K562 (cell line): ENCODE results near the gene TFRC. TPM values are rescaled to one million over a fixed set of nuclear protein-coding genes. Genes with fewer than 3 reads are reported as not detected.
A peak's percentile ranks its signal among the peaks of the same experiment; 100 is the strongest.

Experiments used
- BRF2 ChIP-seq: IDR thresholded peaks from 3 replicates; pipeline ENCODE4 v1.6.1; 2011; ENCODE audit warnings: borderline replicate concordance, mild to moderate bottlenecking; ENCODE audit not compliant: insufficient read length, insufficient read depth
- CBFB ChIP-seq: sonication (generic); formaldehyde crosslinking; IDR thresholded peaks from 2 replicates; pipeline ENCODE4 v1.4.0; 2020; ENCODE audit warnings: mild to moderate bottlenecking, missing genetic modification reagents
- DACH1 ChIP-seq: fragments of 450-650 bp; IDR thresholded peaks from 2 replicates; pipeline ENCODE4 v1.6.1; 2018; ENCODE audit not compliant: partially characterized antibody
- E2F3 ChIP-seq: fragments of 250-450 bp; sonication (Bioruptor Pico); IDR thresholded peaks from 2 replicates; pipeline ENCODE4 v1.4.0; 2020; ENCODE audit warnings: mild to moderate bottlenecking
- ELF1 ChIP-seq: fragments of 200-800 bp; sonication (Bioruptor generic); IDR thresholded peaks from 2 replicates; pipeline ENCODE4 v1.6.1; 2016; ENCODE audit warnings: missing genetic modification characterization, missing compliant biosample characterization
- HNRNPH1 ChIP-seq: fragments of 200-400 bp; formaldehyde crosslinking; optimal IDR thresholded peaks from 2 replicates; pipeline ENCODE3; 2017; ENCODE audit warnings: low read depth, mild to moderate bottlenecking, low read length, moderate library complexity
- IFI16 ChIP-seq: fragments of 250-450 bp; sonication (Bioruptor Pico); IDR thresholded peaks from 2 replicates; pipeline ENCODE4 v2.1.2; 2022; ENCODE audit warnings: mild to moderate bottlenecking, inconsistent platforms
- IRF2 ChIP-seq: sonication (generic); formaldehyde crosslinking; IDR thresholded peaks from 2 replicates; pipeline ENCODE4 v1.8.1; 2022; ENCODE audit warnings: mild to moderate bottlenecking, missing genetic modification reagents
- MAFF ChIP-seq: IDR thresholded peaks from 2 replicates; pipeline ENCODE4 v1.6.1; 2012; ENCODE audit warnings: low read length, improper control_type of control experiment
- PYGO2 ChIP-seq: fragments of 450-650 bp; IDR thresholded peaks from 2 replicates; pipeline ENCODE4 v1.6.1; 2016; ENCODE audit warnings: mild to moderate bottlenecking, missing genetic modification characterization, moderate library complexity, missing compliant biosample characterization
- SMARCC2 ChIP-seq: fragments of 450-650 bp; IDR thresholded peaks from 2 replicates; pipeline ENCODE4 v1.6.1; 2017; ENCODE audit warnings: antibody characterized with exemption, moderate library complexity, mild to moderate bottlenecking, low read depth
- TAF15 ChIP-seq: fragments of 200-400 bp; formaldehyde crosslinking; IDR thresholded peaks from 2 replicates; pipeline ENCODE4 v1.6.1; 2017; ENCODE audit warnings: mild to moderate bottlenecking, low read depth, low read length, moderate library complexity
- TCF7L2 ChIP-seq: fragments of 150-350 bp; IDR thresholded peaks from 2 replicates; pipeline ENCODE4 v1.6.1; 2016; ENCODE audit warnings: low read depth, mild to moderate bottlenecking, low read length, moderate library complexity
- ZBTB33 ChIP-seq: sonication (generic); formaldehyde crosslinking; IDR thresholded peaks from 2 replicates; pipeline ENCODE4 v1.8.1; 2023; ENCODE audit warnings: mild to moderate bottlenecking, missing genetic modification reagents
- ZMIZ1 ChIP-seq, 2 experiments: fragments of 150-350 bp in 1 of 2; IDR thresholded peaks; 2 replicates each; pipeline ENCODE4 v1.6.1; 2012 to 2016; ENCODE audit warnings: low read depth in 2 of 2, low read length in 2 of 2, mild to moderate bottlenecking in 1 of 2, moderate library complexity in 1 of 2
- ZNF134 ChIP-seq: fragments of 250-450 bp; sonication (Bioruptor Pico); conservative IDR thresholded peaks from 2 replicates; pipeline ENCODE4 v1.4.0; 2020
- ZNF184 ChIP-seq: sonication (generic); formaldehyde crosslinking; IDR thresholded peaks from 2 replicates; pipeline ENCODE4 v1.5.0; 2020; ENCODE audit warnings: missing genetic modification reagents
- ZNF253 ChIP-seq: fragments of 250-450 bp; sonication (Bioruptor Pico); conservative IDR thresholded peaks from 2 replicates; pipeline ENCODE4 v1.6.1; 2021; ENCODE audit warnings: mild to moderate bottlenecking
- ZNF311 ChIP-seq: fragments of 250-450 bp; sonication (Bioruptor Pico); IDR thresholded peaks from 2 replicates; pipeline ENCODE4 v1.4.0; 2020; ENCODE audit warnings: mild to moderate bottlenecking, moderate library complexity
- polyA plus RNA-seq, 8 experiments: library from polyadenylated mRNA; depleted of rRNA in 4 of 8; stranded (reverse) in 5 of 8; unstranded in 3 of 8; fragments of >200 nt; fragmentation: Nextera tagmentation in 2 of 8; fragmentation: Illumina TruSeq in 1 of 8; extraction: Ambion mirVana in 2 of 8; extraction: Trizol in 1 of 8; gene quantifications; 2 replicates each; pipeline versions ENCODE4 v1.2.1 to v1.2.3, GENCODE V29; 2011 to 2014; ENCODE audit warnings: inconsistent platforms in 1 of 8, missing spikeins in 1 of 8
- total RNA-seq, 7 experiments: library from RNA; depleted of rRNA in 6 of 7; stranded (reverse); fragments of >200 nt in 6 of 7; fragmentation: Illumina TruSeq in 2 of 7; extraction: Trizol in 2 of 7; gene quantifications; 2 replicates each; pipeline versions ENCODE4 v1.2.1 to v1.2.3, GENCODE V29; 2011 to 2021; ENCODE audit warnings: low replicate concordance in 1 of 7

Gene TFRC
- total and polyA plus RNA-seq, 9 of the 15 experiments (the other 6 are each of a cell fraction or from before 2014, with no cell fraction given) = 149 to 679 (median 332) TPM

GRCh38 chr3:196108075-196108743 is 26.3 kb upstream of the TFRC start (continued):
- TF ChIP-seq ZMIZ1 (IDR thresholded peaks at IDR 0.05; ENCODE audit: low read depth in 2 of 2, low read length in 2 of 2) (peak in 1 of 2 experiments; percentile 78; a peak in 1 of 4 replicates), SMARCC2 (peak; percentile 78), HNRNPH1 (no peak), ELF1 (tag) (no peak), ZNF184 (CRISPR knock-in tag) (no peak), DACH1 (no peak), BRF2 (no peak), ZBTB33 (CRISPR knock-in tag) (peak; percentile 85), ZNF311 (CRISPR knock-in tag) (no peak), MAFF (no peak), E2F3 (no peak), TCF7L2 (no peak), ZNF134 (CRISPR knock-in tag) (no peak), TAF15 (no peak), CBFB (CRISPR knock-in tag) (no peak), IRF2 (CRISPR knock-in tag) (no peak), IFI16 (CRISPR knock-in tag) (no peak), PYGO2 (tag) (peak; percentile 18; the same call in 1 of the 2 replicates), ZNF253 (CRISPR knock-in tag) (no peak)
